Thoracic aorta (tissue), 2 donors: ENCODE data around the gene GORASP1. TPM values are rescaled to one million over a fixed set of nuclear protein-coding genes. Genes with fewer than 3 reads are reported as not detected.

Source experiments
- ATAC-seq: fragments of 150-250 bp; one replicate; pipeline ENCODE4 v1.8.0; 2017; ENCODE audit warnings: low read depth; ENCODE audit not compliant: insufficient number of reproducible peaks, low FRiP score
- DNase-seq: peaks from one replicate; pipeline ENCODE4 v3.0.0-alpha.2; 2020; ENCODE audit warnings: low spot score
- H3K27ac ChIP-seq, 2 donors: fragments of 200-600 bp; sonication (generic); 1 replicate in 1 of 2; 2 replicates in 1 of 2; pipeline ENCODE4 v1.5.1; 2016; ENCODE audit warnings: mild to moderate bottlenecking in 2 of 2, moderate library complexity in 2 of 2
- H3K27me3 ChIP-seq: fragments of 200-600 bp; sonication (generic); replicated peaks from 2 replicates; pipeline ENCODE4 v1.6.0; 2016; ENCODE audit warnings: mild to moderate bottlenecking; ENCODE audit not compliant: insufficient read depth
- H3K36me3 ChIP-seq: fragments of 200-600 bp; sonication (generic); one replicate; pipeline ENCODE4 v1.5.1; 2016
- H3K4me1 ChIP-seq, 2 donors: fragments of 200-600 bp; sonication (generic); 1 replicate in 1 of 2; 2 replicates in 1 of 2; pipeline versions ENCODE4 v1.5.1 to v1.6.0; 2016; ENCODE audit warnings: low read depth in 2 of 2, mild to moderate bottlenecking in 1 of 2; ENCODE audit not compliant: control insufficient read depth in 1 of 2
- H3K4me3 ChIP-seq: fragments of 200-600 bp; sonication (generic); 2 replicates; pipeline ENCODE4 v1.5.1; 2016; ENCODE audit warnings: mild to moderate bottlenecking
- H3K9me3 ChIP-seq: fragments of 200-600 bp; sonication (generic); 2 replicates; pipeline ENCODE4 v1.5.1; 2016
- total RNA-seq, 2 donors: library from RNA; depleted of rRNA; stranded (reverse); fragments of >200 nt; gene quantifications; one replicate each; pipeline versions ENCODE4 v1.1.0 to v1.2.3, GENCODE V29; 2016
- TF ChIP-seq, protein P1 (sequence below): fragments of 200-600 bp; sonication (generic); IDR thresholded peaks from one replicate; pipeline ENCODE4 v1.5.1; 2019; ENCODE audit warnings: antibody characterized with exemption

Gene GORASP1
- total RNA-seq, 2 donors from 2014 or later: 59.3 to 84.6 TPM

DNA sequence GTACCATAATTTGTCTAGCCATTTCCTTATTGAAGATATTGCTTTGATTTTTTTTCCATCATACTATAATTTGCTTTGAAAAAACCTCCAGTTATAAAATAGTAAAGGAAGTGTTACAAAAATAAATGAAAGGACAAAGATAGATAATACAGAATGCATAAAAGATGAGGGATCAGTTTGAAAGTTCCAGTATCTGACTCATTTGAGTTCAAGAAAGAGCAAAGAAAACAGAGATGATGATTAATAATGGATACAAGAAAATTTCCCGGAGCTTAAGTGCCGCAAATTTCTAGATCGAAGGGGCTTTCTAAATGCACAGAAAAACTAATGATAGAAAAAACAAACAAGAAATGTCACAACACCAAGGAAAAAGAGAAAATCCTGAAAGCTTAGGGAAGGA lies 51.3 kb downstream of the GORASP1 start:
- H3K9me3 ChIP-seq: no peaks in the 10 kb centered on the region
- no peak for DNase-seq
- H3K4me3 ChIP-seq: no peak overlapping the region
- no peak for ATAC-seq
- TF ChIP-seq, protein P1, sequence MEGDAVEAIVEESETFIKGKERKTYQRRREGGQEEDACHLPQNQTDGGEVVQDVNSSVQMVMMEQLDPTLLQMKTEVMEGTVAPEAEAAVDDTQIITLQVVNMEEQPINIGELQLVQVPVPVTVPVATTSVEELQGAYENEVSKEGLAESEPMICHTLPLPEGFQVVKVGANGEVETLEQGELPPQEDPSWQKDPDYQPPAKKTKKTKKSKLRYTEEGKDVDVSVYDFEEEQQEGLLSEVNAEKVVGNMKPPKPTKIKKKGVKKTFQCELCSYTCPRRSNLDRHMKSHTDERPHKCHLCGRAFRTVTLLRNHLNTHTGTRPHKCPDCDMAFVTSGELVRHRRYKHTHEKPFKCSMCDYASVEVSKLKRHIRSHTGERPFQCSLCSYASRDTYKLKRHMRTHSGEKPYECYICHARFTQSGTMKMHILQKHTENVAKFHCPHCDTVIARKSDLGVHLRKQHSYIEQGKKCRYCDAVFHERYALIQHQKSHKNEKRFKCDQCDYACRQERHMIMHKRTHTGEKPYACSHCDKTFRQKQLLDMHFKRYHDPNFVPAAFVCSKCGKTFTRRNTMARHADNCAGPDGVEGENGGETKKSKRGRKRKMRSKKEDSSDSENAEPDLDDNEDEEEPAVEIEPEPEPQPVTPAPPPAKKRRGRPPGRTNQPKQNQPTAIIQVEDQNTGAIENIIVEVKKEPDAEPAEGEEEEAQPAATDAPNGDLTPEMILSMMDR: no peak
- H3K27ac ChIP-seq: no peak overlapping the region
- peaks cover 8 to 24% of the 10 kb centered on the region in 2 donors for H3K4me1 ChIP-seq
- H3K36me3 ChIP-seq: no peaks in the 10 kb centered on the region
- no peaks in the 10 kb centered on the region for H3K27me3 ChIP-seq

DNA sequence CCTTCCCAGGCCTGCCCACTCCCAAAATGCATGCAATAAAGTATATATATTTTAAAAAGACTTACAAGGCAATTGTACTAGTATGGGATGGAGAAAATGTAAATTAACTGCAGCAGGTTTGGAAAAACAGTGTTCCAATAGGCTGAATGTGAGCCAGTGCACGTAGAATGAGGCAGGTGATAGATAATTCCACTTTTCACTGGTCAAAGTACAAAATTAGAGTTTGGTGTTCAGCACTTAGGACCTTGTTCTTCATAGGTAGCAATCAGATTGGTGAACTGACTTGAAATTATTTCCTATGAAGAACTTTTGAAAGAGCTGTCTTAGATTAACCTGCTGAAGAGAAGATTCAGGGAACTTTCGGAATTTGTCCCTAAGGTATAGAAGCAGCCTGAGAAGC lies 53.7 kb downstream of the GORASP1 start:
- H3K27me3 ChIP-seq: no peaks in the 10 kb centered on the region
- no peaks in the 10 kb centered on the region for H3K36me3 ChIP-seq
- DNase-seq (no peak), ATAC-seq (no peak)
- H3K9me3 ChIP-seq: no peaks in the 10 kb centered on the region
- no peak overlapping the region for H3K27ac ChIP-seq
- no peak overlapping the region for H3K4me3 ChIP-seq
- H3K4me1 ChIP-seq: peaks cover 8 to 26% of the 10 kb centered on the region in 2 donors
- TF ChIP-seq, protein P1: no peak

DNA sequence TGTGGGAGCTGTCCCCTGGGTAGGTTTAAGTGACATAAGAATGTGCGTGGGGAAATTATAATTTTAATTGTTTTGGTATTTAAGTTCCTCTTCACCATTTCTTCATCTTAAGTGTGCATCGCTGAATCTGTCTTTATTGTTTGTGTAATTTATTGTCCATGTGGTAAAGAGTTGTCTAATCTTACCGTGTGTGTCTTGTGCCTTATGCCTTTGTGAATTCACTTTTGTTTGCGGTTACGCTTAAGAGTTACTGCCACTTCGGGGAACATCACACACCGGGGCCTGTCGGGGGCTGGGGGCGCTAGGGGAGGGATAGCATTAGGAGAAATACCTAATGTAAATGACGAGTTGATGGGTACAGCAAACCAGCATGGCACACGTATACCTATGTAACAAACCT lies 54.8 kb downstream of the GORASP1 start:
- DNase-seq: no peak
- H3K9me3 ChIP-seq: no peaks in the 10 kb centered on the region
- no peak for ATAC-seq
- peak overlapping the region; percentile 99 for H3K4me3 ChIP-seq
- no peaks in the 10 kb centered on the region for H3K27me3 ChIP-seq
- no peaks in the 10 kb centered on the region for H3K36me3 ChIP-seq
- H3K27ac ChIP-seq: peak overlapping the region; percentile 78 to 85
- TF ChIP-seq, protein P1: no peak
- peaks cover 8 to 26% of the 10 kb centered on the region in 2 donors for H3K4me1 ChIP-seq

DNA sequence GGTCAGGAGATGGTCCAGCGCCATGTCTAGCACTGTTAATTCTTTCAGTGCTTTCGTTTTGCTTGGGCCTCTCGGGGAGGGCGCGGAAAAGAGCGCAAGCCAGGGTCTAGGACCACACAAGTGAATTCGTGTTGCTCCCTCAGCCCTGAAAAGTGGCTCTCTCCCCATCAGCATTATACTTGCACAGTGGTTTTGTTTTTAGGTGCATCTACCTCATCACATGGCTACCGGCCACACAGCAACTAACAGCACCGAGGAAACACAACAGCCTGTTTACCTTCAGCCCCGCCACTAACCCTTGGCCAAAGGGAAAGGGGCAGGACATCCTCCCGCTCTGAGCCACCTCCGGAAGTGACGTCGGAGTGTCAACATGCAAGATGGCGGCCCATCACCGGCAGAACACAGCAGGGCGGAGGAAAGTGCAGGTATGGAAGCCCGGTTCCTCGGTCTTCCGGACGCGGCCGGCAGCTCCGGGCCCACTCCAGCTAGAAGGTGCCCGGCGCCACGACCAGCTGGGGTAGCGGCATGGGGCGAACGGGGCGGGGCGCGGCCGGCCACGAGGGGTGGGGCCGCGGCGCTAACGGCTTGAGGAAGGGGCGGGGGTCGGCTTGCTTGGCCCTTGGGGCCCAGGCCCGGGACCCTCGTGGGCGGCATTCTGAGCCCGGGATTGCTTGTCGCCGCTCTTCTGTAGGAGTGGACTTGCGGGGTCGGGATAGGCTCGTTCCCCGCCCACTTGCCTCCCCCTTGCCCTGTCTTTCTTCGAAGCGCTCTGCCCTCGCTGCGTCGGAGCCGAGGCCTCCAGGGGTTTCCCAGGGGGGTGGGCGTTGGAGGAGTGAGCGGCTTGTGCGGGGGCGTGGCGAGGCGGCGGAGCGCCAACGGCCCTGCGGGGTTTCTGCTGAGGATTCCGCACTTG lies 55.5 kb downstream of the GORASP1 start, which contains the start of the genes SCN11A and WDR48:
Gene SCN11A, minus strand, starts transcription at position 296 of the 913 bp plus-strand sequence. CDS start 101,582 bp downstream, outside the sequence.
Gene WDR48, plus strand, starts transcription at position 368 of the 913 bp plus-strand sequence. Its CDS starts 10 bp downstream, at position 378.
- Histone ChIP-seq H3K9me3 (no peaks in the 10 kb centered on the region), H3K27me3 (no peaks in the 10 kb centered on the region), H3K27ac (peak within 1 kb of the TSS; percentile 78 to 85), H3K4me3 (peak within 1 kb of the TSS; percentile 99), H3K4me1 (peaks cover 8 to 26% of the 10 kb centered on the region in 2 donors), H3K36me3 (no peaks in the 10 kb centered on the region)
- TF ChIP-seq, protein P1: no peak
- peak; percentile 88 for ATAC-seq
- DNase-seq: peak; percentile 91

DNA sequence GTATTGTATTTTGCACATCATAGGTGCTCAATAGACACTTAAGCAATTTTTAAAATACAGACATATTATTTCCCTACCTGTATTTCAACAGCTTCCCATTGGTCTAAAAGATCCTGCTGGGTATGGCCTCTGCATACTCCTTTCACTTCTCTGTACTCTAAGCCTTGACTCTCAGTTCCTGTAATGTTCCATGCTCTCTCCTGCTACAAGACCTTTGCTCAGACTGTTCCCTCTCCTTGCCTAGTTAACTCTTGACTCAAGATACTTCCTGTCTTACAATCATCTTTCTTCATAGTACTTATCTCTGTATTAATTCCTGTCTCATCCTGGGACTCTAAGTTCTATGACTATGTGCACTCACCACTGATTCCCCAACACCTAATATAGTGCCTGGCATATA lies 57.4 kb downstream of the GORASP1 start:
- no peaks in the 10 kb centered on the region for H3K36me3 ChIP-seq
- no peak overlapping the region for H3K4me3 ChIP-seq
- no peak overlapping the region for H3K27ac ChIP-seq
- H3K27me3 ChIP-seq: no peaks in the 10 kb centered on the region
- H3K9me3 ChIP-seq: no peaks in the 10 kb centered on the region
- peaks cover 8 to 26% of the 10 kb centered on the region in 2 donors for H3K4me1 ChIP-seq
- DNase-seq (no peak), ATAC-seq (no peak)
- TF ChIP-seq, protein P1: no peak
